ENCODE measurements around the gene DQX1. TPM values are rescaled to one million over a fixed set of nuclear protein-coding genes. Genes with fewer than 3 reads are reported as not detected.
A peak's percentile ranks its signal among the peaks of the same experiment; 100 is the strongest.

Gene DQX1
- total and polyA plus RNA-seq, 9 of the 15 experiments (the other 6 are each of a cell fraction or from before 2014, with no cell fraction given) = 0.04 to 0.38 (median 0.18) TPM; not detected in 1

DNA sequence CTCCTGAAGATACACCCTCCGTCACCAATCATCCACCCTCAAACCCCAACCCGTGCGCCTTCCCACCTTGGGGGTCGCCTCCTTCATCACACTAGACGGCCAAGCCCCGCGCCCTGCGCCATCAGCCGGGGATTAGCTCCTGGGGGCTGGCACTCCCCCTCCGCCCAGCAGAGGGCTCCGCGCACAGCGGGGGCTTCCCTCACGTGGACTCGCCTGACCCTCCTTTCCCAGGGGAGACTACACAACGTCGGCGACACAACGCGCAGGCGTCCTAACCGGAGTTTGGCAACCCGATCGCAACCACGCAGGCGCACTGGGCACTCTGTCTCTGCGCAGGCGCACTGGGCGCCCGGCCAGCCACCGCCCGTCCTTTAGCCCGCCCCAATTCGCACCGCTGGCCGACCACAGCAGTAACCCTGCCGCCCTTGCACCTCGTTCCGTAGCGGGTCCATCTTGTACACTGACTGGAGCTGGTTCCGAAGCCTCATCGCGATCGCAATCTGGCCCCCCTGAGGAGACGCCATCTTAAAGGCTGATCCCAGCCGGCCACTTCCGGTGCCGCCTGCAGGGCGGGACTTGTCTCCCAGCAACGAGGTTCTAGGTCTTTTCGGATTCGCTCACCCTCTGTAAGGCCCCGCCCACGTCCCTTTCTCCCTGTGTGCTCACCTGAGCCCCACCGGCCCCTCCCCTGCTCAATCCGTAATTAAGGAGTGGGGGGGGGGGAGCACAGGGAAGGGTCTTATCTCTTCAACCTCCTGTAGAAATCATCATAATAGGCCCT lies 18.7 kb downstream of the DQX1 start, which contains the start of gene PCGF1 (continued):
- TF ChIP-seq, protein P1, sequence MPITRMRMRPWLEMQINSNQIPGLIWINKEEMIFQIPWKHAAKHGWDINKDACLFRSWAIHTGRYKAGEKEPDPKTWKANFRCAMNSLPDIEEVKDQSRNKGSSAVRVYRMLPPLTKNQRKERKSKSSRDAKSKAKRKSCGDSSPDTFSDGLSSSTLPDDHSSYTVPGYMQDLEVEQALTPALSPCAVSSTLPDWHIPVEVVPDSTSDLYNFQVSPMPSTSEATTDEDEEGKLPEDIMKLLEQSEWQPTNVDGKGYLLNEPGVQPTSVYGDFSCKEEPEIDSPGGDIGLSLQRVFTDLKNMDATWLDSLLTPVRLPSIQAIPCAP (CRISPR knock-in tag; IDR thresholded peaks at IDR 0.05; ENCODE audit: borderline replicate concordance) = no peak
- TF ChIP-seq PCBP2 (IDR thresholded peaks at IDR 0.05; ENCODE audit: low read depth, low read length, poor library complexity, severe bottlenecking) = no peak
- no peak for TF ChIP-seq TSC22D4 (tag; IDR thresholded peaks at IDR 0.05)
- TF ChIP-seq, protein P2, sequence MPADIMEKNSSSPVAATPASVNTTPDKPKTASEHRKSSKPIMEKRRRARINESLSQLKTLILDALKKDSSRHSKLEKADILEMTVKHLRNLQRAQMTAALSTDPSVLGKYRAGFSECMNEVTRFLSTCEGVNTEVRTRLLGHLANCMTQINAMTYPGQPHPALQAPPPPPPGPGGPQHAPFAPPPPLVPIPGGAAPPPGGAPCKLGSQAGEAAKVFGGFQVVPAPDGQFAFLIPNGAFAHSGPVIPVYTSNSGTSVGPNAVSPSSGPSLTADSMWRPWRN (IDR thresholded peaks at IDR 0.05; ENCODE audit: low read depth) = no peak
- peak; percentile 54 for TF ChIP-seq EGR1 (conservative IDR thresholded peaks at IDR 0.05)
- no peak for TF ChIP-seq TCF7L2 (IDR thresholded peaks at IDR 0.05; ENCODE audit: low read depth, low read length)
- no peak for TF ChIP-seq ZNF217 (CRISPR knock-in tag; IDR thresholded peaks at IDR 0.05)
- no peak for TF ChIP-seq NFATC3 (IDR thresholded peaks at IDR 0.05)
- no peak; the same call in 1 of the 2 replicates for TF ChIP-seq ZNF12 (CRISPR knock-in tag; IDR thresholded peaks at IDR 0.05)
- TF ChIP-seq, protein P3, sequence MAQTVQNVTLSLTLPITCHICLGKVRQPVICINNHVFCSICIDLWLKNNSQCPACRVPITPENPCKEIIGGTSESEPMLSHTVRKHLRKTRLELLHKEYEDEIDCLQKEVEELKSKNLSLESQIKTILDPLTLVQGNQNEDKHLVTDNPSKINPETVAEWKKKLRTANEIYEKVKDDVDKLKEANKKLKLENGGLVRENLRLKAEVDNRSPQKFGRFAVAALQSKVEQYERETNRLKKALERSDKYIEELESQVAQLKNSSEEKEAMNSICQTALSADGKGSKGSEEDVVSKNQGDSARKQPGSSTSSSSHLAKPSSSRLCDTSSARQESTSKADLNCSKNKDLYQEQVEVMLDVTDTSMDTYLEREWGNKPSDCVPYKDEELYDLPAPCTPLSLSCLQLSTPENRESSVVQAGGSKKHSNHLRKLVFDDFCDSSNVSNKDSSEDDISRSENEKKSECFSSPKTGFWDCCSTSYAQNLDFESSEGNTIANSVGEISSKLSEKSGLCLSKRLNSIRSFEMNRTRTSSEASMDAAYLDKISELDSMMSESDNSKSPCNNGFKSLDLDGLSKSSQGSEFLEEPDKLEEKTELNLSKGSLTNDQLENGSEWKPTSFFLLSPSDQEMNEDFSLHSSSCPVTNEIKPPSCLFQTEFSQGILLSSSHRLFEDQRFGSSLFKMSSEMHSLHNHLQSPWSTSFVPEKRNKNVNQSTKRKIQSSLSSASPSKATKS (CRISPR knock-in tag; IDR thresholded peaks at IDR 0.05) = no peak
- TF ChIP-seq, protein P4, sequence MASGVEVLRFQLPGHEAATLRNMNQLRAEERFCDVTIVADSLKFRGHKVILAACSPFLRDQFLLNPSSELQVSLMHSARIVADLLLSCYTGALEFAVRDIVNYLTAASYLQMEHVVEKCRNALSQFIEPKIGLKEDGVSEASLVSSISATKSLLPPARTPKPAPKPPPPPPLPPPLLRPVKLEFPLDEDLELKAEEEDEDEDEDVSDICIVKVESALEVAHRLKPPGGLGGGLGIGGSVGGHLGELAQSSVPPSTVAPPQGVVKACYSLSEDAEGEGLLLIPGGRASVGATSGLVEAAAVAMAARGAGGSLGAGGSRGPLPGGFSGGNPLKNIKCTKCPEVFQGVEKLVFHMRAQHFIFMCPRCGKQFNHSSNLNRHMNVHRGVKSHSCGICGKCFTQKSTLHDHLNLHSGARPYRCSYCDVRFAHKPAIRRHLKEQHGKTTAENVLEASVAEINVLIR (CRISPR knock-in tag; IDR thresholded peaks at IDR 0.05) = no peak
- no peak for TF ChIP-seq GTF2F1 (IDR thresholded peaks at IDR 0.05; ENCODE audit: low read depth, low read length)
- no peak for TF ChIP-seq PYGO2 (tag; IDR thresholded peaks at IDR 0.05)
- no peak for TF ChIP-seq BDP1 (IDR thresholded peaks at IDR 0.05; ENCODE audit: insufficient read depth, insufficient read length)
- no peak for TF ChIP-seq YBX1 (IDR thresholded peaks at IDR 0.05)
- TF ChIP-seq FOXP1 (CRISPR knock-in tag; IDR thresholded peaks at IDR 0.05) = no peak
- no peak for TF ChIP-seq STAT5B (CRISPR knock-in tag; IDR thresholded peaks at IDR 0.05)
- TF ChIP-seq, protein P5, sequence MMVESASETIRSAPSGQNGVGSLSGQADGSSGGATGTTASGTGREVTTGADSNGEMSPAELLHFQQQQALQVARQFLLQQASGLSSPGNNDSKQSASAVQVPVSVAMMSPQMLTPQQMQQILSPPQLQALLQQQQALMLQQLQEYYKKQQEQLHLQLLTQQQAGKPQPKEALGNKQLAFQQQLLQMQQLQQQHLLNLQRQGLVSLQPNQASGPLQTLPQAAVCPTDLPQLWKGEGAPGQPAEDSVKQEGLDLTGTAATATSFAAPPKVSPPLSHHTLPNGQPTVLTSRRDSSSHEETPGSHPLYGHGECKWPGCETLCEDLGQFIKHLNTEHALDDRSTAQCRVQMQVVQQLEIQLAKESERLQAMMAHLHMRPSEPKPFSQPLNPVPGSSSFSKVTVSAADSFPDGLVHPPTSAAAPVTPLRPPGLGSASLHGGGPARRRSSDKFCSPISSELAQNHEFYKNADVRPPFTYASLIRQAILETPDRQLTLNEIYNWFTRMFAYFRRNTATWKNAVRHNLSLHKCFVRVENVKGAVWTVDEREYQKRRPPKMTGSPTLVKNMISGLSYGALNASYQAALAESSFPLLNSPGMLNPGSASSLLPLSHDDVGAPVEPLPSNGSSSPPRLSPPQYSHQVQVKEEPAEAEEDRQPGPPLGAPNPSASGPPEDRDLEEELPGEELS (CRISPR knock-in tag; IDR thresholded peaks at IDR 0.05; ENCODE audit: borderline replicate concordance) = no peak
- no peak for TF ChIP-seq SAFB (IDR thresholded peaks at IDR 0.05; ENCODE audit: borderline replicate concordance, low read depth, low read length)
- TF ChIP-seq SMARCA5 (IDR thresholded peaks at IDR 0.05) = no peak; the same call in 1 of the 2 replicates

All from K562 (cell line).